H1 (cell line): Measurements from ENCODE around the gene JAG2. TPM values are rescaled to one million over a fixed set of nuclear protein-coding genes. Genes with fewer than 3 reads are reported as not detected.

Source experiments
- CTCF ChIA-PET: fragments of 300-600 bp; sonication (Branson Sonifier 250); formaldehyde crosslinking; loops from one replicate; lab custom pipeline; 2021; ENCODE audit not compliant: partially characterized antibody; lab: Charles Lee
- POLR2A ChIA-PET: fragments of 300-600 bp; sonication (Branson Sonifier 250); formaldehyde crosslinking; loops from one replicate; lab custom pipeline; 2021; ENCODE audit warnings: inconsistent platforms; ENCODE audit not compliant: partially characterized antibody; lab: Charles Lee
- DNase-seq, 2 experiments: peaks; one replicate each; pipeline versions ENCODE4 v3.0.0 to v3.0.0-alpha.2; 2010 to 2022; ENCODE audit warnings: low spot score in 2 of 2, low read depth in 1 of 2, mixed read lengths in 1 of 2
- FAIRE-seq: peaks from 2 replicates; lab custom pipeline; 2011; peaks lifted over from hg19 to GRCh38; lab: Jason Lieb, UNC
- H2AFZ ChIP-seq: 2 replicates; pipeline ENCODE4 v1.8.1; 2012; ENCODE audit warnings: low read length, inconsistent platforms
- H2AK5ac ChIP-seq: 2 replicates; pipeline ENCODE4 v1.6.1; 2013; ENCODE audit warnings: low read depth, low read length
- H2BK120ac ChIP-seq: replicated peaks from 2 replicates; pipeline ENCODE3; 2013; ENCODE audit warnings: low read depth, low read length, inconsistent platforms
- H2BK12ac ChIP-seq: 2 replicates; pipeline ENCODE4 v1.6.1; 2013; ENCODE audit warnings: low read depth, low read length
- H2BK15ac ChIP-seq: 2 replicates; pipeline ENCODE4 v1.6.1; 2013; ENCODE audit warnings: low read length
- H2BK20ac ChIP-seq: 2 replicates; pipeline ENCODE4 v1.6.1; 2013; ENCODE audit warnings: low read length
- H2BK5ac ChIP-seq: 2 replicates; pipeline ENCODE4 v1.6.1; 2013; ENCODE audit warnings: low read depth, low read length
- H3K14ac ChIP-seq: 2 replicates; pipeline ENCODE4 v1.6.1; 2013; ENCODE audit warnings: inconsistent platforms; ENCODE audit not compliant: insufficient read length
- H3K18ac ChIP-seq: 2 replicates; pipeline ENCODE4 v1.6.1; 2013; ENCODE audit warnings: low read length; ENCODE audit errors: extremely low read depth
- H3K23ac ChIP-seq: 2 replicates; pipeline ENCODE4 v1.6.1; 2013; ENCODE audit warnings: inconsistent platforms; ENCODE audit not compliant: insufficient read length
- H3K23me2 ChIP-seq: 2 replicates; pipeline ENCODE4 v1.6.1; 2013; ENCODE audit warnings: low read depth, low read length
- H3K27ac ChIP-seq: 2 replicates; pipeline ENCODE4 v1.6.1; 2011; ENCODE audit warnings: low read depth, low read length, inconsistent platforms
- H3K27me3 ChIP-seq, 4 experiments: replicated peaks in 1 of 4; 1 replicate in 1 of 4; 2 replicates in 3 of 4; pipeline versions ENCODE4 v1.6.1 to v1.8.1; 2011 to 2013; ENCODE audit warnings: low read length in 3 of 4, mild to moderate bottlenecking in 3 of 4, inconsistent platforms in 2 of 4, mixed read lengths in 2 of 4, moderate library complexity in 1 of 4; ENCODE audit not compliant: control insufficient read depth in 3 of 4, insufficient read depth in 3 of 4; ENCODE audit errors: extremely low read depth in 1 of 4
- H3K36me3 ChIP-seq, 4 experiments: 2 replicates each; pipeline versions ENCODE4 v1.6.1 to v1.8.1; 2011 to 2013; ENCODE audit warnings: mild to moderate bottlenecking in 4 of 4, low read length in 3 of 4, moderate library complexity in 2 of 4, control low read depth in 1 of 4, inconsistent platforms in 1 of 4; ENCODE audit not compliant: insufficient read depth in 4 of 4, control insufficient read depth in 2 of 4
- H3K4ac ChIP-seq: replicated peaks from 2 replicates; pipeline ENCODE3; 2013; ENCODE audit warnings: low read length, low read depth, mixed read lengths, inconsistent platforms; ENCODE audit not compliant: insufficient read length
- H3K4me1 ChIP-seq, 4 experiments: replicated peaks in 1 of 4; 1 replicate in 1 of 4; 2 replicates in 3 of 4; pipeline versions ENCODE4 v1.6.1 to v1.8.1; 2011 to 2013; ENCODE audit warnings: low read length in 3 of 4, inconsistent platforms in 2 of 4, mixed read lengths in 1 of 4; ENCODE audit not compliant: insufficient read depth in 4 of 4, control insufficient read depth in 3 of 4
- H3K4me2 ChIP-seq, 2 experiments: 2 replicates each; pipeline versions ENCODE4 v1.6.1 to v1.8.1; 2011 to 2013; ENCODE audit warnings: low read depth in 2 of 2, low read length in 2 of 2, control low read depth in 1 of 2, inconsistent platforms in 1 of 2, mild to moderate bottlenecking in 1 of 2; ENCODE audit not compliant: insufficient read depth in 1 of 2
- H3K4me3 ChIP-seq, 4 experiments: fragments of 200-600, 300-600 bp in 1 of 4; sonication (generic), shearing (Covaris generic), sonication (Bioruptor Twin) in 1 of 4; 2 replicates each; pipeline versions ENCODE4 v1.5.1 to v1.8.1; 2011 to 2016; ENCODE audit warnings: low read length in 4 of 4, low read depth in 3 of 4, control low read depth in 2 of 4, inconsistent platforms in 2 of 4, mild to moderate bottlenecking in 2 of 4, mixed read lengths in 1 of 4, moderate library complexity in 1 of 4; ENCODE audit not compliant: insufficient read depth in 2 of 4; ENCODE audit errors: extremely low read depth in 1 of 4
- H3K56ac ChIP-seq: replicated peaks from 2 replicates; pipeline ENCODE3; 2013; ENCODE audit warnings: low read depth, mild to moderate bottlenecking, mixed read lengths, low read length, inconsistent platforms; ENCODE audit not compliant: insufficient read length
- H3K79me1 ChIP-seq: 2 replicates; pipeline ENCODE4 v1.6.1; 2013; ENCODE audit warnings: low read depth, low read length, control low read depth
- H3K79me2 ChIP-seq, 2 experiments: 2 replicates each; pipeline versions ENCODE4 v1.6.1 to v1.8.1; 2012 to 2013; ENCODE audit warnings: low read length in 2 of 2, mild to moderate bottlenecking in 2 of 2, inconsistent platforms in 1 of 2; ENCODE audit not compliant: insufficient read depth in 2 of 2, control insufficient read depth in 1 of 2
- H3K9ac ChIP-seq, 4 experiments: replicated peaks in 1 of 4; 1 replicate in 1 of 4; 2 replicates in 3 of 4; pipeline versions ENCODE4 v1.6.1 to v1.8.1; 2011 to 2013; ENCODE audit warnings: low read depth in 3 of 4, low read length in 3 of 4, control low read depth in 2 of 4, mild to moderate bottlenecking in 2 of 4, moderate library complexity in 2 of 4, inconsistent platforms in 1 of 4; ENCODE audit errors: extremely low read depth in 1 of 4
- H3K9me3 ChIP-seq, 2 experiments: 2 replicates each; pipeline versions ENCODE4 v1.6.1 to v1.8.1; 2012 to 2013; ENCODE audit warnings: mild to moderate bottlenecking in 2 of 2, moderate library complexity in 2 of 2, control low read depth in 1 of 2, inconsistent platforms in 1 of 2, low read depth in 1 of 2, low read length in 1 of 2, mixed read lengths in 1 of 2; ENCODE audit not compliant: insufficient read depth in 2 of 2
- H4K20me1 ChIP-seq, 2 experiments: replicated peaks in 1 of 2; 2 replicates each; pipeline versions ENCODE3 to v1.8.1; 2011 to 2013; ENCODE audit warnings: inconsistent platforms in 2 of 2, low read length in 2 of 2, mild to moderate bottlenecking in 1 of 2; ENCODE audit not compliant: insufficient read depth in 2 of 2, control insufficient read depth in 1 of 2
- H4K5ac ChIP-seq: 2 replicates; pipeline ENCODE4 v1.6.1; 2013; ENCODE audit warnings: low read length, low read depth, mixed read lengths, inconsistent platforms; ENCODE audit not compliant: insufficient read length
- H4K8ac ChIP-seq: 2 replicates; pipeline ENCODE4 v1.8.0; 2013; ENCODE audit warnings: mild to moderate bottlenecking, moderate library complexity, low read length, inconsistent platforms; ENCODE audit not compliant: insufficient read depth; ENCODE audit errors: extremely low read depth
- H4K91ac ChIP-seq: replicated peaks from 2 replicates; pipeline ENCODE3; 2013; ENCODE audit warnings: low read length, mixed read lengths, inconsistent platforms; ENCODE audit not compliant: insufficient read length
- CEBPB ChIP-seq: IDR thresholded peaks from 2 replicates; pipeline ENCODE4 v1.6.1; 2012; ENCODE audit warnings: low read depth, low read length
- RFX5 ChIP-seq: IDR thresholded peaks from 2 replicates; pipeline ENCODE4 v1.6.1; 2011; ENCODE audit warnings: low read depth, low read length, improper control_type of control experiment, borderline replicate concordance
- SIX5 ChIP-seq: IDR thresholded peaks from 2 replicates; pipeline ENCODE4 v1.6.1; 2011; ENCODE audit warnings: mild to moderate bottlenecking, low read depth, low read length
- TAF7 ChIP-seq: optimal IDR thresholded peaks from 2 replicates; pipeline ENCODE3; 2011; ENCODE audit warnings: low read depth, mild to moderate bottlenecking, inconsistent platforms, low read length, moderate library complexity, borderline replicate concordance
- YY1 ChIP-seq: IDR thresholded peaks from 2 replicates; pipeline ENCODE4 v1.6.1; 2011; ENCODE audit warnings: low read depth, mild to moderate bottlenecking, low read length
- WGBS, 2 experiments: shearing (Covaris generic) in 1 of 2; methylation state at CpG; one replicate each; pipeline versions ENCODE4 v1.1.6 to v1.1.7; 2013 to 2015; ENCODE audit warnings: low lambda C conversion rate in 2 of 2, mixed read lengths in 2 of 2, inconsistent platforms in 1 of 2, low coverage in 1 of 2, missing lambda C conversion rate in 1 of 2; ENCODE audit not compliant: insufficient replicate concordance in 2 of 2, insufficient coverage in 1 of 2, insufficient read length in 1 of 2; ENCODE audit errors: extremely low coverage in 1 of 2, missing lambda C conversion rate in 1 of 2; 5-methylcytosine and 5-hydroxymethylcytosine counted together
- polyA plus RNA-seq, 7 experiments: library from polyadenylated mRNA; depleted of rRNA in 3 of 7; stranded (reverse) in 5 of 7; unstranded in 2 of 7; fragments of >200 nt in 5 of 7; fragments of 200-250 nt in 2 of 7; gene quantifications; 1 replicate in 5 of 7; 2 replicates in 1 of 7; 4 replicates in 1 of 7; pipeline versions ENCODE4 v1.2.1 to v1.2.3, GENCODE V29; 2011 to 2013; ENCODE audit warnings: missing spikeins in 2 of 7, mixed read lengths in 2 of 7
- total RNA-seq: library from RNA; stranded (reverse); fragmentation: NEBNext Ultra II Directional; extraction: Animal tissue kit (Norgen Biotek cat#: 25700); gene quantifications from 2 replicates; pipeline ENCODE4 v1.2.1, GENCODE V29; 2021
- TF ChIP-seq, protein P1 (sequence below), 3 experiments: IDR thresholded peaks; 1 replicate in 2 of 3; 2 replicates in 1 of 3; pipeline versions ENCODE4 v1.5.1 to v1.6.1; 2011; ENCODE audit warnings: low read length in 3 of 3, mild to moderate bottlenecking in 3 of 3, inconsistent platforms in 2 of 3, low read depth in 1 of 3, moderate library complexity in 1 of 3; ENCODE audit not compliant: insufficient read depth in 1 of 3; ENCODE audit errors: control extremely low read depth in 1 of 3
- TF ChIP-seq, protein P2 (sequence below): IDR thresholded peaks from 2 replicates; pipeline ENCODE4 v1.6.1; 2012; ENCODE audit warnings: inconsistent platforms
- TF ChIP-seq, protein P3 (sequence below): IDR thresholded peaks from 2 replicates; pipeline ENCODE4 v1.6.1; 2012; ENCODE audit warnings: inconsistent platforms

The JAG2 gene
- total and polyA plus RNA-seq, 2 of the 8 experiments (the other 6 are each of a cell fraction or from before 2014, with no cell fraction given), result 2.8 to 6.2 TPM

DNA sequence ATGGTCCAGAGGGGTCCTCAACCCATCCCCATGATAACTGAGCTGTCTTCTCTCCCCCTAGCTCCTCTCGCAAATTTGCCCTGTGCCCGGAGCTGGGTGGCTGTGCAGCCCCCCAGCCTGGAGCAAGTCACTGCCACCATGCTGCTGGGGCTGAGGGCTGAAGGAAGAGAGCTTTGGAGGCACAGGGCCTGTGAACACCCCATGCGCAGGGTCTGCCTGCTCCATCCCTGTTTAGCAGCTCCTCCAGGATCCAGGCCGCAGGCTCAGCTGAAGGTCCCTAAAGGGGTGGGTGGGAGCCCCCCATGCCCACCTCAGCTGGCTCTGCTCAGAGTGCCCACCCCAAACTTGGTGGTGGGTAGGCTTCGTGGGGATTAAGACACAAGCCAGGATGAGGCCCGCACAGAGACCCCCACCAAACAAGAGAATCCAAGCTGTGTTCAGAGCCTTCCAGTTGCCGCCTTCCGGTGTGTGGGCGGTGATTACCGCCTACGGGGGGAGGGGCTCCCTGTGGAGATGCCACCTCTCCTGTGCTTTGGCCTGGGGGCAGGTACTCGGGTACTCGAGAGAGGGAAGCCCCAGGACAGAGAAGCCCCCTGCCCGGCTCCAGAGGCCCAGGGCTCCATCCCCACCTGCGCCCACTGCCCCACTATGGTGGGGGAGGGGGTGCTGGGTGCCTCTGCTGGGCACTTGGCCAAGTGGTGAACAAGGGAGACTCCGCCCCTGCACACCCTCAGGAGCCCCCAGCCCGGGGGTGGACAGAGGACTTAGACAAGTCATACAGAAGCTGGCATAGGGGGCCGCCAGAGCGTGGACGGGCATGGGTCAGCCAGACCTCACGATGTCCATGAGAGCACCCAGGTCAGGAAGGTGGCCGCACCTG, 1.4 kb upstream of the JAG2 start:
- H2BK120ac ChIP-seq, result no peak overlapping the region
- H3K79me2 ChIP-seq, result no peaks in the 10 kb centered on the region
- no peak overlapping the region; the same call in 1 of the 2 replicates for H3K18ac ChIP-seq
- DNase-seq (no peak), FAIRE-seq (no peak)
- H2AFZ ChIP-seq, result no peak overlapping the region
- H4K20me1 ChIP-seq, result peaks cover 7 to 16% of the 10 kb centered on the region in 2 experiments
- no peak overlapping the region for H2BK20ac ChIP-seq
- no peak overlapping the region for H3K27ac ChIP-seq
- H3K56ac ChIP-seq, result no peak overlapping the region
- POLR2A ChIA-PET, result interaction anchor here (1.2 to 1.9 kb wide), 4 partner anchors 8 to 300 kb away, joined by 3 to 6 read pairs (median 4); no protein-coding TSS in a partner anchor
- H3K4me2 ChIP-seq, result no peak overlapping the region
- H3K9ac ChIP-seq, result no peak overlapping the region
- no peak overlapping the region; the same call in 1 of the 2 replicates for H4K8ac ChIP-seq
- H3K36me3 ChIP-seq, result no peaks in the 10 kb centered on the region
- peaks cover 0 to 6% (median 3%) of the 10 kb centered on the region in 4 experiments; a peak in 6 of 7 replicates for H3K4me1 ChIP-seq
- H3K4ac ChIP-seq, result no peak overlapping the region
- no peak overlapping the region for H3K4me3 ChIP-seq
- H3K23me2 ChIP-seq, result peaks cover 4% of the 10 kb centered on the region; the same call in 1 of the 2 replicates
- no peak overlapping the region for H3K23ac ChIP-seq
- CTCF ChIA-PET, result interaction anchor here (0.8 to 5.2 kb wide), 16 partner anchors 10 to 301 kb away, joined by 3 to 36 read pairs (median 4); no protein-coding TSS in a partner anchor
- peaks cover 9 to 26% (median 18%) of the 10 kb centered on the region in 4 experiments for H3K27me3 ChIP-seq
- 84% methylated on average over 16 of the region's 22 CpGs; no CpG with 5 or more reads in 1 of the 2 experiments for WGBS, 2 experiments
- no peak overlapping the region for H4K5ac ChIP-seq
- H3K9me3 ChIP-seq, result no peaks in the 10 kb centered on the region
- H2AK5ac ChIP-seq, result no peak overlapping the region
- H2BK15ac ChIP-seq, result no peak overlapping the region
- no peak overlapping the region for H2BK5ac ChIP-seq
- H2BK12ac ChIP-seq, result no peak overlapping the region
- H4K91ac ChIP-seq, result no peak overlapping the region
- H3K79me1 ChIP-seq, result no peaks in the 10 kb centered on the region
- no peak overlapping the region for H3K14ac ChIP-seq
- TF ChIP-seq TAF7, result no peak
- TF ChIP-seq RFX5, result no peak
- TF ChIP-seq, protein P1, sequence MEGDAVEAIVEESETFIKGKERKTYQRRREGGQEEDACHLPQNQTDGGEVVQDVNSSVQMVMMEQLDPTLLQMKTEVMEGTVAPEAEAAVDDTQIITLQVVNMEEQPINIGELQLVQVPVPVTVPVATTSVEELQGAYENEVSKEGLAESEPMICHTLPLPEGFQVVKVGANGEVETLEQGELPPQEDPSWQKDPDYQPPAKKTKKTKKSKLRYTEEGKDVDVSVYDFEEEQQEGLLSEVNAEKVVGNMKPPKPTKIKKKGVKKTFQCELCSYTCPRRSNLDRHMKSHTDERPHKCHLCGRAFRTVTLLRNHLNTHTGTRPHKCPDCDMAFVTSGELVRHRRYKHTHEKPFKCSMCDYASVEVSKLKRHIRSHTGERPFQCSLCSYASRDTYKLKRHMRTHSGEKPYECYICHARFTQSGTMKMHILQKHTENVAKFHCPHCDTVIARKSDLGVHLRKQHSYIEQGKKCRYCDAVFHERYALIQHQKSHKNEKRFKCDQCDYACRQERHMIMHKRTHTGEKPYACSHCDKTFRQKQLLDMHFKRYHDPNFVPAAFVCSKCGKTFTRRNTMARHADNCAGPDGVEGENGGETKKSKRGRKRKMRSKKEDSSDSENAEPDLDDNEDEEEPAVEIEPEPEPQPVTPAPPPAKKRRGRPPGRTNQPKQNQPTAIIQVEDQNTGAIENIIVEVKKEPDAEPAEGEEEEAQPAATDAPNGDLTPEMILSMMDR (IDR thresholded peaks at IDR 0.05; ENCODE audit: control extremely low read depth in 1 of 3, insufficient read depth in 1 of 3, low read depth in 1 of 3, low read length in 3 of 3), result no peak
- TF ChIP-seq, protein P2, sequence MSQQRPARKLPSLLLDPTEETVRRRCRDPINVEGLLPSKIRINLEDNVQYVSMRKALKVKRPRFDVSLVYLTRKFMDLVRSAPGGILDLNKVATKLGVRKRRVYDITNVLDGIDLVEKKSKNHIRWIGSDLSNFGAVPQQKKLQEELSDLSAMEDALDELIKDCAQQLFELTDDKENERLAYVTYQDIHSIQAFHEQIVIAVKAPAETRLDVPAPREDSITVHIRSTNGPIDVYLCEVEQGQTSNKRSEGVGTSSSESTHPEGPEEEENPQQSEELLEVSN, result no peak
- no peak for TF ChIP-seq YY1
- TF ChIP-seq CEBPB, result no peak
- no peak for TF ChIP-seq SIX5
- TF ChIP-seq, protein P3, sequence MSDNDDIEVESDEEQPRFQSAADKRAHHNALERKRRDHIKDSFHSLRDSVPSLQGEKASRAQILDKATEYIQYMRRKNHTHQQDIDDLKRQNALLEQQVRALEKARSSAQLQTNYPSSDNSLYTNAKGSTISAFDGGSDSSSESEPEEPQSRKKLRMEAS, result no peak
